ENCODE measurements around the gene PRDM13. TPM values are rescaled to one million over a fixed set of nuclear protein-coding genes. Genes with fewer than 3 reads are reported as not detected.
A peak's percentile ranks its signal among the peaks of the same experiment; 100 is the strongest.

The PRDM13 gene
- total RNA-seq, 1 donor from 2014 or later = not detected

DNA sequence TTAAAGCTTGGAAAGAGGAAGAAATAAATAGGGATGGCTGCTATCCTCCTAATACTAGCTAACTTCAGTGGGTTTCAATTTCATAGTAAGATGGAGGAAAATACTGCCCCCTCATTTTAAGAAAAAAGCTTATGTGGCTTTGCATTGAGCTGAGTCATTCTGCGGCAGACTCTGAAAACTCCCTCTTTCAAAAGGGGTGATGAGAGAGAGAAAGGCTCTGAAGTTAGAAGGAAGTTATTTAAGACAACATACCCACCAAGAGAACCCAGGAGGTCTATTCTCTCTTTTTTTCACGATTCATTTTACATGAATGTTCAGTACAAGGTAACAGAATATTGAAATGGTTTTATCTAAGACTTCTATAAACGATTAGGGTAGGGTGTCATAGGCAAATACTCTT is 4.5 kb downstream of the PRDM13 start:
- H3K4me3 Mint-ChIP-seq (ENCODE audit: unreplicated experiment) = no peak overlapping the region
- H3K27ac Mint-ChIP-seq (ENCODE audit: unreplicated experiment) = no peak overlapping the region
- no peak for DNase-seq (ENCODE audit: low spot score)
- peaks cover 13% of the 10 kb centered on the region for H3K4me1 Mint-ChIP-seq (ENCODE audit: unreplicated experiment)
- H3K36me3 Mint-ChIP-seq (ENCODE audit: low read depth, unreplicated experiment) = no peaks in the 10 kb centered on the region
- H3K9me3 Mint-ChIP-seq (ENCODE audit: unreplicated experiment) = no peaks in the 10 kb centered on the region
- TF ChIP-seq, protein P1, sequence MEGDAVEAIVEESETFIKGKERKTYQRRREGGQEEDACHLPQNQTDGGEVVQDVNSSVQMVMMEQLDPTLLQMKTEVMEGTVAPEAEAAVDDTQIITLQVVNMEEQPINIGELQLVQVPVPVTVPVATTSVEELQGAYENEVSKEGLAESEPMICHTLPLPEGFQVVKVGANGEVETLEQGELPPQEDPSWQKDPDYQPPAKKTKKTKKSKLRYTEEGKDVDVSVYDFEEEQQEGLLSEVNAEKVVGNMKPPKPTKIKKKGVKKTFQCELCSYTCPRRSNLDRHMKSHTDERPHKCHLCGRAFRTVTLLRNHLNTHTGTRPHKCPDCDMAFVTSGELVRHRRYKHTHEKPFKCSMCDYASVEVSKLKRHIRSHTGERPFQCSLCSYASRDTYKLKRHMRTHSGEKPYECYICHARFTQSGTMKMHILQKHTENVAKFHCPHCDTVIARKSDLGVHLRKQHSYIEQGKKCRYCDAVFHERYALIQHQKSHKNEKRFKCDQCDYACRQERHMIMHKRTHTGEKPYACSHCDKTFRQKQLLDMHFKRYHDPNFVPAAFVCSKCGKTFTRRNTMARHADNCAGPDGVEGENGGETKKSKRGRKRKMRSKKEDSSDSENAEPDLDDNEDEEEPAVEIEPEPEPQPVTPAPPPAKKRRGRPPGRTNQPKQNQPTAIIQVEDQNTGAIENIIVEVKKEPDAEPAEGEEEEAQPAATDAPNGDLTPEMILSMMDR (IDR thresholded peaks at IDR 0.05; ENCODE audit: unreplicated experiment) = no peak
- peaks cover 35% of the 10 kb centered on the region for H3K27me3 Mint-ChIP-seq (ENCODE audit: unreplicated experiment)

DNA sequence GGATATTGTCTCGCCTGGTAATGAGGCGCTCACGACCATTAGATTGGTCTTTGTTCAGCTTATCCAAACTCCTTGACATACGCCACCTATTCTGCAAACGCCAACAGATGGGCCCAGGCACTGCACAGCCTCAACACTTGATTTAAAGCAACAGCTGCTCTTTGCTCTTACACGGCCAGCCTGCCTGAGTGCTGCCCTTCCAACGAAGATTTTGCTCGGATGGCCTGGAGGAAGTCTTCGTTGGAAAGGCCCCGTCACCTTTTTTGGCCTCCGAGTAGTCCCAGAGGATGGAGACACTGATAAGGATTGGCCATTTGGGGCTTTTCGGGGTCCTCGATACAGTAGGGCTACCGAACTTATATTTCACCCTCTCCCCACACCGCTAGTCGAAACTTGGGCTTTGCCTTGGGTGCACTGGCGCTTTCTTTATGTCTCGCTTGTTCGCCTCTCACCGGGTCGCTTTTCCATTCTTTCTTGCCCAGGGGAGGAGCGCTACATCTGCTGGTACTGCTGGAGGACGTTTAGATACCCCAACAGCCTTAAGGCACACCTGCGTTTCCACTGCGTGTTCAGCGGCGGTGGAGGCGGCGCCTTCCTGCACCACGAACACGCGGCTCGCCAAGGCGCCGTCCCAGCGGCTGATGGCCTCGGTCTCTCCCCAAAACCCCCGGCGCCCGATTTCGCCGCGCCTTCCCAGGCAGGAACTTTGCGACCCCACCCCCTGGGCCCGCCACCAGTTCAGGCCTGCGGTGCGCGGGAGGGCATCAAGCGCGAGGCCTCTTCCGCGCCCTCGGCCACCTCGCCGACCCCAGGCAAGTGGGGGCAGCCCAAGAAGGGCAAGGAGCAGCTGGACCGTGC is 6.1 kb downstream of the PRDM13 start:
- Mint-ChIP-seq H3K27me3 (ENCODE audit: unreplicated experiment) (peaks cover 29% of the 10 kb centered on the region), H3K4me3 (ENCODE audit: unreplicated experiment) (no peak overlapping the region), H3K27ac (ENCODE audit: unreplicated experiment) (no peak overlapping the region), H3K36me3 (ENCODE audit: low read depth, unreplicated experiment) (no peaks in the 10 kb centered on the region), H3K4me1 (ENCODE audit: unreplicated experiment) (peaks cover 11% of the 10 kb centered on the region), H3K9me3 (ENCODE audit: unreplicated experiment) (no peaks in the 10 kb centered on the region)
- TF ChIP-seq, protein P1 (IDR thresholded peaks at IDR 0.05; ENCODE audit: unreplicated experiment) = no peak
- no peak for DNase-seq (ENCODE audit: low spot score)

DNA sequence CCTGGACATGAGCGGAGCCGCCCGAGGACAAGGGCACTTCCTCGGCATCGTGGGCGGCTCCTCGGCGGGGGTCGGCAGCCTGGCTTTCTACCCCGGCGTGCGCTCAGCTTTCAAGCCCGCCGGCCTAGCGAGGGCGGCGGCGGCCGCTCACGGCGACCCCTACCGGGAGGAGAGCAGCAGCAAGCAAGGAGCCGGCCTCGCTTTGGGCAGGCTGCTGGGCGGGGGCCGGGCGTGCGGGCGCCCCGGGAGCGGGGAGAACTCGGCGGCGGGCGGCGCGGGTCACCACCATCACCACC is 6.7 kb downstream of the PRDM13 start:
- Mint-ChIP-seq H3K36me3 (ENCODE audit: low read depth, unreplicated experiment) (peaks cover 3% of the 10 kb centered on the region), H3K4me1 (ENCODE audit: unreplicated experiment) (peaks cover 9% of the 10 kb centered on the region), H3K27me3 (ENCODE audit: unreplicated experiment) (peaks cover 29% of the 10 kb centered on the region), H3K4me3 (ENCODE audit: unreplicated experiment) (no peak overlapping the region), H3K27ac (ENCODE audit: unreplicated experiment) (no peak overlapping the region), H3K9me3 (ENCODE audit: unreplicated experiment) (no peaks in the 10 kb centered on the region)
- TF ChIP-seq, protein P1 (IDR thresholded peaks at IDR 0.05; ENCODE audit: unreplicated experiment) = peak; percentile 24
- DNase-seq (ENCODE audit: low spot score) = peak; percentile 82

DNA sequence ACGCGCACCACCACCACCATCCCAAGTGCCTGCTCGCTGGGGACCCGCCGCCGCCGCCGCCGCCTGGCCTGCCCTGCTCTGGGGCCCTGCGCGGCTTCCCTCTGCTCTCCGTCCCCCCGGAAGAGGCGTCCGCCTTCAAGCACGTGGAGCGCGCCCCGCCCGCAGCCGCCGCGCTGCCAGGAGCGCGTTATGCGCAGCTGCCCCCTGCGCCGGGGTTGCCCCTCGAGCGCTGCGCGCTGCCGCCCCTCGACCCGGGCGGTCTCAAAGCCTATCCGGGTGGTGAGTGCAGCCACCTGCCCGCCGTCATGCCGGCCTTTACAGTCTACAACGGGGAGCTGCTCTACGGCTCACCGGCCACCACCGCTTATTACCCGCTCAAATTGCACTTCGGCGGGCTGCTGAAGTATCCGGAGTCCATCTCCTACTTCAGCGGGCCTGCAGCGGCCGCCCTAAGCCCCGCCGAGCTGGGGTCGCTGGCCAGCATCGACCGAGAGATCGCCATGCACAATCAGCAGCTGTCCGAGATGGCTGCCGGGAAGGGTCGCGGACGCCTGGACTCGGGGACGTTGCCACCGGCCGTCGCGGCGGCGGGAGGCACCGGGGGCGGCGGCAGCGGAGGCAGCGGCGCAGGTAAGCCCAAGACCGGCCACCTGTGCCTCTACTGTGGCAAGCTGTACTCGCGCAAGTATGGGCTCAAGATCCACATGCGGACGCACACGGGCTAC is 7.2 kb downstream of the PRDM13 start:
- peaks cover 7% of the 10 kb centered on the region for H3K4me1 Mint-ChIP-seq (ENCODE audit: unreplicated experiment)

More for the DNA sequence above, 7.2 kb downstream of the PRDM13 start:
- no peak overlapping the region for H3K27ac Mint-ChIP-seq (ENCODE audit: unreplicated experiment)
- H3K9me3 Mint-ChIP-seq (ENCODE audit: unreplicated experiment) = no peaks in the 10 kb centered on the region
- no peak for DNase-seq (ENCODE audit: low spot score)
- no peak overlapping the region for H3K4me3 Mint-ChIP-seq (ENCODE audit: unreplicated experiment)
- peaks cover 4% of the 10 kb centered on the region for H3K36me3 Mint-ChIP-seq (ENCODE audit: low read depth, unreplicated experiment)
- peaks cover 29% of the 10 kb centered on the region for H3K27me3 Mint-ChIP-seq (ENCODE audit: unreplicated experiment)
- TF ChIP-seq, protein P1 (IDR thresholded peaks at IDR 0.05; ENCODE audit: unreplicated experiment) = no peak
